Measurements from ENCODE around the gene SPTLC2. TPM values are rescaled to one million over a fixed set of nuclear protein-coding genes. Genes with fewer than 3 reads are reported as not detected.
"Not testable (repeated sequence)": the region's sequence is repeated elsewhere in the genome, so short reads cannot be mapped to it uniquely, and the experiment has no call there.

The SPTLC2 gene
- total RNA-seq, 1 donor from 2014 or later = 46.1 TPM

DNA sequence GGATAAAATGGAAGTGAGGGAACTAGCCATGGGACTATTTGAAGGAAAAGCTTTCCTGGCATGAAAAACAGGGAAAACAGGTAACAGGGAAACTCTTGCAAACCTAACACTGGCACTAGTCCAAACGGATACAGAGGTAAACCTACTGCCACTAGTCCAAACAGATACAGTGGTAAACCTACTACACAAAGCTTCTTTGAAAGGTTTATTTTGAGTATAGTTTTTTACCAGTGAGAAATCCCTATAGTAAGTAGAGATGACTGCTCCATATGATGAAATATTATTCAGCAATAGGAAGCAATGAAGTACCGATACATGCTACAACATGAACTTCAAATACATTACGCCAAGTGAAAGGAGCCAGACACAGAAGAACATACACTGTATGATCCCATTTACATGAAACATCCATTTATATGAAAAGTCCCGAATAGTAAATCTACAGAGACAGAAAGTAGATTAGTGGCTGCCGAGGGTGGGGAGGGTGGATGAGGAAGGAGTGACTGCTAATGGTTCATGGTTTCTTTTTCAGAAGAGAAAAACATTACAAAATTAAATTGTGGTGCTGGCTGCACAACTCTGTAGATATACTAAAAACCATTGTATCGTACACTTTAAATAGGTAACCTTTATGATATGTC lies 25.5 kb downstream of the SPTLC2 start:
- Histone ChIP-seq H3K4me1 (peaks cover 56% of the 10 kb centered on the region), H3K27ac (peak overlapping the region; percentile 9), H3K36me3 (peaks cover 12% of the 10 kb centered on the region), H3K4me3 (no peak overlapping the region), H3K9me3 (no peaks in the 10 kb centered on the region), H3K27me3 (ENCODE audit: low read depth) (no peaks in the 10 kb centered on the region)
- TF ChIP-seq, protein P1, sequence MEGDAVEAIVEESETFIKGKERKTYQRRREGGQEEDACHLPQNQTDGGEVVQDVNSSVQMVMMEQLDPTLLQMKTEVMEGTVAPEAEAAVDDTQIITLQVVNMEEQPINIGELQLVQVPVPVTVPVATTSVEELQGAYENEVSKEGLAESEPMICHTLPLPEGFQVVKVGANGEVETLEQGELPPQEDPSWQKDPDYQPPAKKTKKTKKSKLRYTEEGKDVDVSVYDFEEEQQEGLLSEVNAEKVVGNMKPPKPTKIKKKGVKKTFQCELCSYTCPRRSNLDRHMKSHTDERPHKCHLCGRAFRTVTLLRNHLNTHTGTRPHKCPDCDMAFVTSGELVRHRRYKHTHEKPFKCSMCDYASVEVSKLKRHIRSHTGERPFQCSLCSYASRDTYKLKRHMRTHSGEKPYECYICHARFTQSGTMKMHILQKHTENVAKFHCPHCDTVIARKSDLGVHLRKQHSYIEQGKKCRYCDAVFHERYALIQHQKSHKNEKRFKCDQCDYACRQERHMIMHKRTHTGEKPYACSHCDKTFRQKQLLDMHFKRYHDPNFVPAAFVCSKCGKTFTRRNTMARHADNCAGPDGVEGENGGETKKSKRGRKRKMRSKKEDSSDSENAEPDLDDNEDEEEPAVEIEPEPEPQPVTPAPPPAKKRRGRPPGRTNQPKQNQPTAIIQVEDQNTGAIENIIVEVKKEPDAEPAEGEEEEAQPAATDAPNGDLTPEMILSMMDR (IDR thresholded peaks at IDR 0.05) = no peak
- intact Hi-C loops (cut with DNase I) = no loop called here
- no peak for DNase-seq
- peak in 1 of 2 donors; percentile 14 for ATAC-seq

DNA sequence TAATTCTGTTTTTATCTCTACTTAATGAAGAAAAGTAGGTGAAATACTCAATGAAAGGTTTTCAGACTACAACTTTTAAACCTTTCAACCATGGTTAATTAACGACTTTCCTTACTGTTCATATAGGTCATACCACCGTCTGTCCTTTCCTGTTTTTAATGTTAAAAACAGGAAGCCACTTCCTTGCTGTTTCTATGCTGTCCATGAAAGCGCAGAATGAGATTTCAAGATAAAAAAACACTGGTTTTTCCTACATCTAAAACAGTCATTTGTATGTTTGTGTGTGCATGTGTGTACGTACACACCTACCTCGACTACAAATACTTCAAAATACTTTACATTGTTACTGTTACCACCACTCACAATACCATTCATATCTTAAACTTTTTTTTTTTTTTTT lies 27.3 kb downstream of the SPTLC2 start:
- peak in 1 of 2 donors; percentile 27 for ATAC-seq

DNA sequence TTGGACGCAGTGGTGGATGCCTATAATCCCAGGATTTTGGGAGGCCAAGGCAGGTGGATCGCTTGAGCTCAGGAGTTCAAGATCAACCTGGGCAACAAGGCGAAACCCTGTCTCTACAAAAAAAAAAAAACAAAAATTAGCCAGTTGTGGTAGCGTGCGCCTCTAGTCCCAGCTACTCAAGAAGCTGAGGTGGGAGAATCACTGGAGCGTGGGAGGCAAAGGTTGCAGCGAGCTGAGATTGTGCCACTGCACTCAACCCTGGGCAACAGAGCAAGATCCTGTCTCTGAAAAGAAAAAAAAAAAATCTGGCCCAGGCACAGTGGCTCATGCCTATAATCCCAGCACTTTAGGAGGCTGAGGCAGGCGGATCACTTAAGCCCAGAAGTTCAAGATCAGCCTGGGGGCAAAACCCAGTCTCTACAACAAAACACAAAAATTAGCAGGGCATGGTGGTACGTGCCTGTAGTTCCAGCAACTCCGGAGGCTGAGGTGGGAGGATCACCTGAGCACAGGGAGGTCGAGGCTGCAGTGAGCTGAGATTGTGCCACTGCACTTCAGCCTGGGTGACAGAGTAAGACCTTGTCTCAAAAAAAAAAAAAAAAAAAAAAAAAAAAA lies 27.9 kb downstream of the SPTLC2 start:
- ATAC-seq; intact Hi-C loops (cut with DNase I); DNase-seq: not testable (repeated sequence)

More for the DNA sequence above, 27.3 kb downstream of the SPTLC2 start:
- Histone ChIP-seq H3K27me3 (ENCODE audit: low read depth) (no peaks in the 10 kb centered on the region), H3K36me3 (no peaks in the 10 kb centered on the region), H3K9me3 (no peaks in the 10 kb centered on the region), H3K4me3 (no peak overlapping the region), H3K27ac (peak overlapping the region; percentile 33), H3K4me1 (peaks cover 60% of the 10 kb centered on the region)
- no peak for DNase-seq
- TF ChIP-seq, protein P1 (IDR thresholded peaks at IDR 0.05) = no peak
- intact Hi-C loops (cut with DNase I) = no loop called here

DNA sequence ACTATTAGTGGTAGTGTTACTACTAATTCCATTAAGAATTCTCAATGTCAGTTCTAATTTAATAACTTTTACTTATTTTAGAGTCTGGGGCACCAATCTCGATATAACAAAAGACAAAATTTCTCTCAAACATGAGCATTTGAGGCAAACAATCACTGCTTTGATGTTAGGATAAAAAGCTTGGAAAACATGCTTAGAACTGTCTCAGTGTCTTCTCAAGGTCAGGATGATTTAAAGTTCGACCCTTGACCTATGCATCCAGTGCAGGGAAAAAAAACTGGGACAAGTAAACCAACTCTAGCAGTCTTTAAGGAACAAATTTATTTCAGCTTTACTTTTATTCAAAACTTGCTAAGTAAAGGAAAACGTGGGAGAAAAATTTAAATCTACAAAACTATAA lies 31.1 kb downstream of the SPTLC2 start:
- TF ChIP-seq, protein P1 (IDR thresholded peaks at IDR 0.05) = no peak
- DNase-seq (no peak), ATAC-seq (no peak)

More for the DNA sequence above, 27.9 kb downstream of the SPTLC2 start:
- H3K4me3 ChIP-seq; H3K36me3 ChIP-seq; H3K9me3 ChIP-seq; H3K27me3 ChIP-seq (ENCODE audit: low read depth): not testable (repeated sequence)
- Histone ChIP-seq H3K4me1 (peaks cover 58% of the 10 kb centered on the region), H3K27ac (peak overlapping the region; percentile 33)

DNA sequence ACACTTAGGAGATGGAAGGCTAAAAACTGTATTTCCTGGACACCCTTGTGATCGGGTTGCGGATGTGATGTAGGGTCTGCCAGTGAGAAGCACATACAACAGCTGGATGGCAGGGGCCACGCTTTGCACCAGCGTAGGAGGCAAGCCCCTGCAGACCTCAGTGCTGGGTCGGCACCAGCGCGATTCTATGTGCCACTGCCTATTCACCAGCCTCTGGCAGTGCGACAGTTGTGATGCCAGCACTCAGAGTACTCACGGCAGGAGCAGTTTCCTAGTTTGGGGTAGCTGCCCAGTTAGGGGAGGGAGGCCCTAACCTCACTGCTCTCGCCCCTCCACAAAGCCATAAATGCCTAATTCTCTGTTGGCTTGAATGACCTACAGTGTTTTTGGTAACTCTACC lies 31.6 kb downstream of the SPTLC2 start:
- ATAC-seq (no peak), DNase-seq (no peak)
- TF ChIP-seq, protein P1 (IDR thresholded peaks at IDR 0.05) = no peak
- no peaks in the 10 kb centered on the region for H3K9me3 ChIP-seq
- H3K4me1 ChIP-seq = peaks cover 57% of the 10 kb centered on the region
- H3K27ac ChIP-seq = no peak overlapping the region
- intact Hi-C loops (cut with DNase I) = no loop called here
- no peak overlapping the region for H3K4me3 ChIP-seq
- H3K36me3 ChIP-seq = no peaks in the 10 kb centered on the region
- H3K27me3 ChIP-seq (ENCODE audit: low read depth) = no peaks in the 10 kb centered on the region

More for the DNA sequence above, 31.1 kb downstream of the SPTLC2 start:
- Histone ChIP-seq H3K27ac (no peak overlapping the region), H3K4me3 (no peak overlapping the region), H3K36me3 (no peaks in the 10 kb centered on the region), H3K9me3 (no peaks in the 10 kb centered on the region), H3K4me1 (peaks cover 62% of the 10 kb centered on the region), H3K27me3 (ENCODE audit: low read depth) (no peaks in the 10 kb centered on the region)
- intact Hi-C loops (cut with DNase I) = no loop called here

DNA sequence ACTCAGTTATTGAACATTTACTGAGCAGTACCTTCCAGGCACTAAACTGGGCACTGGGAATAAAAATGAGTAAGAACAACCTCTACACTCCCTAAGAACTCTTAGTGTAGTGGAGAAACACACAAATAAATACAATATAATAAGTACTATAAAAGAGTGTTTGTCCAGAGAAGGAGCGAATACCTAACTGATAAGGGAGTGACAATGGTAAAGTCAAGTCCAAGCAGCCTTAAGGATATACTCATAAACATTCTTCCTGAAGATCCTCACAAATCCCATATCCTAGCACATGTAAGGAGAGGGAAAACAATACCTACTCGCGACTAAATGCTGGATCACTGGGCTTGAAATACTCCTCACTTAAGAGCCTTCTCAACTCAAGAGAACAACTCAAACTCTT lies 32.8 kb downstream of the SPTLC2 start:
- intact Hi-C loops (cut with DNase I) = no loop called here
- ATAC-seq (no peak), DNase-seq (no peak)
- H3K36me3 ChIP-seq = peaks cover 2% of the 10 kb centered on the region
- H3K4me3 ChIP-seq = no peak overlapping the region
- no peaks in the 10 kb centered on the region for H3K9me3 ChIP-seq
- no peaks in the 10 kb centered on the region for H3K27me3 ChIP-seq (ENCODE audit: low read depth)
- no peak overlapping the region for H3K27ac ChIP-seq
- peaks cover 47% of the 10 kb centered on the region for H3K4me1 ChIP-seq
- TF ChIP-seq, protein P1 (IDR thresholded peaks at IDR 0.05) = no peak

Measured in lower lobe of right lung (tissue), 2 donors.